Posterior vena cava (tissue), 2 donors: Measurements from ENCODE around the gene ZNF248. TPM values are rescaled to one million over a fixed set of nuclear protein-coding genes. Genes with fewer than 3 reads are reported as not detected.

Experiments
- DNase-seq: peaks from one replicate; pipeline ENCODE4 v3.0.0-alpha.2; 2020; ENCODE audit warnings: low spot score
- intact Hi-C, 2 donors: fragments of 100-400 bp; cut with DNase I; formaldehyde crosslinking; loops; one replicate each; pipeline versions ENCODE4 v1.14.1 to v1.14.2; 2022 to 2023
- total RNA-seq, 2 donors: library from RNA; stranded (reverse); fragmentation: NEBNext Ultra II Directional; extraction: Animal tissue kit (Norgen Biotek cat#: 25700); gene quantifications; one replicate each; pipeline ENCODE4 v1.2.1, GENCODE V29; 2021
- donor health status: DM: yes; HTN: yes; CAD: no.
- donor health status: DM: yes; HTN: yes; CAD: no.

Gene ZNF248
- total RNA-seq, 2 donors from 2014 or later, result 9.8 to 10.2 TPM

GRCh38 chr10:37831495-37832333 is 25.7 kb downstream of the ZNF248 start:
- DNase-seq, result no peak
- intact Hi-C loops, result no loop called here

- intact Hi-C loops, result no loop called here
- no peak for DNase-seq
Measured at GRCh38 chr10:37826806-37827205, 30.6 kb downstream of the ZNF248 start.

GRCh38 chr10:37821237-37821636 is 36.2 kb downstream of the ZNF248 start:
- DNase-seq, result no peak
- intact Hi-C loops, result no loop called here

GRCh38 chr10:37819797-37820196 is 37.6 kb downstream of the ZNF248 start:
- no peak for DNase-seq
- intact Hi-C loops, result no loop called here

GRCh38 chr10:37816290-37816689 is 41.1 kb downstream of the ZNF248 start:
- no peak for DNase-seq
- intact Hi-C loops, result no loop called here

GRCh38 chr10:37813763-37814162 is 43.6 kb downstream of the ZNF248 start:
- intact Hi-C loops, result no loop called here
- no peak for DNase-seq

GRCh38 chr10:37812290-37812689 is 45.1 kb downstream of the ZNF248 start:
- intact Hi-C loops, result no loop called here
- DNase-seq, result no peak

- DNase-seq, result no peak
- intact Hi-C loops, result no loop called here
Measured at GRCh38 chr10:37803269-37803668, 54.1 kb downstream of the ZNF248 start.

GRCh38 chr10:37801557-37801956 is 55.9 kb downstream of the ZNF248 start:
- intact Hi-C loops, result no loop called here
- no peak for DNase-seq

- intact Hi-C loops, result no loop called here
- DNase-seq, result no peak
Measured at GRCh38 chr10:37794305-37794976, 63.0 kb downstream of the ZNF248 start.

GRCh38 chr10:37789590-37789989 is 67.8 kb downstream of the ZNF248 start:
- no peak for DNase-seq
- intact Hi-C loops, result no loop called here

GRCh38 chr10:37784678-37785077 is 72.7 kb downstream of the ZNF248 start:
- intact Hi-C loops, result no loop called here
- no peak for DNase-seq

- no peak for DNase-seq
- intact Hi-C loops, result no loop called here
Measured at GRCh38 chr10:37780536-37780935, 76.9 kb downstream of the ZNF248 start.

- intact Hi-C loops, result no loop called here
- no peak for DNase-seq
Measured at GRCh38 chr10:37777056-37777455, 80.4 kb downstream of the ZNF248 start.

GRCh38 chr10:37775612-37776011 is 81.8 kb downstream of the ZNF248 start:
- intact Hi-C loops, result no loop called here

GRCh38 chr10:37774351-37774750 is 83.1 kb downstream of the ZNF248 start:
- no peak for DNase-seq
- intact Hi-C loops, result no loop called here

More at GRCh38 chr10:37775612-37776011, 81.8 kb downstream of the ZNF248 start:
- DNase-seq, result no peak

- no peak for DNase-seq
- intact Hi-C loops, result no loop called here
Measured at GRCh38 chr10:37765216-37765615, 92.2 kb downstream of the ZNF248 start.

GRCh38 chr10:37763132-37763531 is 94.3 kb downstream of the ZNF248 start:
- DNase-seq, result no peak
- intact Hi-C loops, result no loop called here

- intact Hi-C loops, result no loop called here
- DNase-seq, result no peak
Measured at GRCh38 chr10:37762287-37762686, 95.1 kb downstream of the ZNF248 start.

GRCh38 chr10:37760817-37761216 is 96.6 kb downstream of the ZNF248 start:
- DNase-seq, result no peak

GRCh38 chr10:37758074-37758473 is 99.3 kb downstream of the ZNF248 start:
- intact Hi-C loops, result no loop called here
- DNase-seq, result no peak

More at GRCh38 chr10:37760817-37761216, 96.6 kb downstream of the ZNF248 start:
- intact Hi-C loops, result no loop called here
